IMR-90 (cell line): ENCODE data around the gene GOLGA1. TPM values are rescaled to one million over a fixed set of nuclear protein-coding genes. Genes with fewer than 3 reads are reported as not detected.
"Not testable (repeated sequence)": the region's sequence is repeated elsewhere in the genome, so short reads cannot be mapped to it uniquely, and the experiment has no call there.

ENCODE experiments used
- ATAC-seq: fragments of 200-7000 bp; cut with Tn5 transposase; 2 replicates; pipeline ENCODE4 v1.9.1; 2020; ENCODE audit warnings: low read depth, mild to moderate bottlenecking, moderate library complexity
- BruUV-seq: library from RNA; stranded (reverse); fragments of 400-500 nt; replicated peaks from 2 replicates; lab custom pipeline; 2021; lab: Mats Ljungman, UMichigan
- CTCF ChIA-PET: fragments of 300-600 bp; formaldehyde crosslinking; extraction: SDS; loops from one replicate; lab custom pipeline; 2021; ENCODE audit warnings: antibody characterized with exemption; lab: Yijun Ruan, JAX
- POLR2A ChIA-PET: fragments of 300-600 bp; sonication (Branson Sonifier 250); formaldehyde crosslinking; loops from one replicate; lab custom pipeline; 2022; ENCODE audit warnings: antibody characterized with exemption; ENCODE audit not compliant: unreplicated experiment; lab: Charles Lee
- DNase-seq: peaks from one replicate; pipeline ENCODE4 v3.0.0; 2013
- H2AFZ ChIP-seq: replicated peaks from 2 replicates; pipeline ENCODE3; 2013; ENCODE audit warnings: low read length, mild to moderate bottlenecking; ENCODE audit not compliant: poor library complexity
- H2AK5ac ChIP-seq: 2 replicates; pipeline ENCODE4 v1.6.1; 2013; ENCODE audit warnings: low read depth, low read length, inconsistent platforms
- H2AK9ac ChIP-seq: replicated peaks from 2 replicates; pipeline ENCODE3; 2013; ENCODE audit warnings: mild to moderate bottlenecking, low read depth, low read length, moderate library complexity; ENCODE audit not compliant: poor library complexity
- H2BK120ac ChIP-seq: 2 replicates; pipeline ENCODE4 v1.6.1; 2013; ENCODE audit warnings: low read depth, low read length, inconsistent platforms
- H2BK15ac ChIP-seq: 3 replicates; pipeline ENCODE4 v1.6.1; 2013; ENCODE audit warnings: low read depth, low read length, inconsistent platforms
- H2BK20ac ChIP-seq: 2 replicates; pipeline ENCODE4 v1.6.1; 2013; ENCODE audit warnings: low read depth, mild to moderate bottlenecking, inconsistent platforms, low read length, moderate library complexity
- H2BK5ac ChIP-seq: 2 replicates; pipeline ENCODE4 v1.6.1; 2013; ENCODE audit warnings: mild to moderate bottlenecking, low read depth, low read length, inconsistent platforms; ENCODE audit not compliant: poor library complexity, severe bottlenecking
- H3K14ac ChIP-seq: replicated peaks from 2 replicates; pipeline ENCODE4 v1.6.1; 2013; ENCODE audit warnings: low read depth, low read length, inconsistent platforms
- H3K18ac ChIP-seq: 2 replicates; pipeline ENCODE4 v1.6.1; 2013; ENCODE audit warnings: low read depth, low read length, control low read depth
- H3K23ac ChIP-seq: 2 replicates; pipeline ENCODE4 v1.6.1; 2013; ENCODE audit warnings: low read depth, low read length, inconsistent platforms
- H3K27ac ChIP-seq: 2 replicates; pipeline ENCODE4 v1.5.1; 2013; ENCODE audit warnings: mild to moderate bottlenecking, control low read depth, low read length; ENCODE audit not compliant: insufficient read depth
- H3K27me3 ChIP-seq: 2 replicates; pipeline ENCODE4 v1.6.1; 2013; ENCODE audit warnings: low read length; ENCODE audit not compliant: control insufficient read depth, insufficient read depth
- H3K36me3 ChIP-seq: 2 replicates; pipeline ENCODE4 v1.6.1; 2013; ENCODE audit warnings: low read length, mixed read lengths; ENCODE audit not compliant: control insufficient read depth, insufficient read depth
- H3K4ac ChIP-seq: 2 replicates; pipeline ENCODE4 v1.6.1; 2013; ENCODE audit warnings: low read depth, low read length, inconsistent platforms
- H3K4me1 ChIP-seq: 2 replicates; pipeline ENCODE4 v1.6.1; 2013; ENCODE audit warnings: low read length, mixed read lengths; ENCODE audit not compliant: control insufficient read depth, insufficient read depth
- H3K4me2 ChIP-seq: 2 replicates; pipeline ENCODE4 v1.6.1; 2013; ENCODE audit warnings: low read depth, mild to moderate bottlenecking, control low read depth, low read length, moderate library complexity
- H3K4me3 ChIP-seq: 2 replicates; pipeline ENCODE4 v1.5.1; 2013; ENCODE audit warnings: low read depth, mild to moderate bottlenecking, control low read depth, low read length, moderate library complexity; ENCODE audit not compliant: insufficient read depth
- H3K56ac ChIP-seq: 2 replicates; pipeline ENCODE4 v1.6.1; 2013; ENCODE audit warnings: low read length, inconsistent platforms; ENCODE audit not compliant: insufficient read depth; ENCODE audit errors: extremely low read depth
- H3K79me1 ChIP-seq, 2 experiments: 2 replicates each; pipeline ENCODE4 v1.6.1; 2013; ENCODE audit warnings: low read length in 2 of 2, inconsistent platforms in 1 of 2, low read depth in 1 of 2
- H3K9ac ChIP-seq: 2 replicates; pipeline ENCODE4 v1.6.1; 2013; ENCODE audit warnings: low read depth, low read length, control low read depth
- H3K9me1 ChIP-seq: 2 replicates; pipeline ENCODE4 v1.6.1; 2013; ENCODE audit warnings: low read length, inconsistent platforms; ENCODE audit not compliant: insufficient read depth
- H3K9me3 ChIP-seq: 2 replicates; pipeline ENCODE4 v1.6.1; 2013; ENCODE audit warnings: low read length; ENCODE audit not compliant: control insufficient read depth, insufficient read depth
- H4K20me1 ChIP-seq: 2 replicates; pipeline ENCODE4 v1.6.1; 2013; ENCODE audit warnings: low read length, inconsistent platforms; ENCODE audit not compliant: insufficient read depth
- H4K5ac ChIP-seq: 2 replicates; pipeline ENCODE4 v1.6.1; 2013; ENCODE audit warnings: mild to moderate bottlenecking, low read depth, low read length, control low read depth
- H4K8ac ChIP-seq, 2 experiments: 2 replicates each; pipeline ENCODE4 v1.6.1; 2013; ENCODE audit warnings: low read depth in 2 of 2, low read length in 2 of 2, control low read depth in 1 of 2, inconsistent platforms in 1 of 2
- H4K91ac ChIP-seq: 2 replicates; pipeline ENCODE4 v1.6.1; 2013; ENCODE audit warnings: low read depth, low read length, inconsistent platforms; ENCODE audit not compliant: insufficient read depth
- MXI1 ChIP-seq: IDR thresholded peaks from 2 replicates; pipeline ENCODE4 v1.6.1; 2012; ENCODE audit warnings: low read depth, mild to moderate bottlenecking, low read length, moderate library complexity, borderline replicate concordance
- WGBS, 2 experiments: methylation state at CpG; one replicate each; pipeline versions ENCODE4 v1.1.5 to v1.1.7; 2013; ENCODE audit warnings: missing lambda C conversion rate in 2 of 2; ENCODE audit not compliant: insufficient read length in 1 of 2; ENCODE audit errors: extremely low coverage in 2 of 2; 5-methylcytosine and 5-hydroxymethylcytosine counted together
- dilution Hi-C: fragments of 300-500 bp; cut with HindIII; formaldehyde crosslinking; loops from one replicate; pipeline ENCODE4 v1.14.3; 2018; ENCODE audit warnings: low sequenced_read_pairs; ENCODE audit not compliant: unreplicated experiment
- in situ Hi-C: fragments of 300-500 bp; cut with MboI; formaldehyde crosslinking; loops from 3 replicates; pipeline ENCODE4 v1.14.3; 2019; ENCODE audit warnings: low sequenced_read_pairs, inconsistent platforms, mixed read lengths
- intact Hi-C: fragments of 100-400 bp; cut with micrococcal nuclease; formaldehyde crosslinking; loops from 2 replicates; pipeline ENCODE4 v1.10.0; 2022
- polyA plus RNA-seq, 3 experiments: library from polyadenylated mRNA; depleted of rRNA; stranded (reverse); fragments of >200 nt; gene quantifications; 2 replicates each; pipeline ENCODE4 v1.2.3, GENCODE V29; 2012; ENCODE audit warnings: low replicate concordance in 1 of 3
- total RNA-seq: library from RNA; depleted of rRNA; stranded (reverse); fragments of >200 nt; gene quantifications from 2 replicates; pipeline ENCODE4 v1.2.3, GENCODE V29; 2012

Gene GOLGA1
- total and polyA plus RNA-seq, 2 of the 4 experiments (the other 2 are of a cell fraction), result 10.6 to 12.7 TPM

DNA sequence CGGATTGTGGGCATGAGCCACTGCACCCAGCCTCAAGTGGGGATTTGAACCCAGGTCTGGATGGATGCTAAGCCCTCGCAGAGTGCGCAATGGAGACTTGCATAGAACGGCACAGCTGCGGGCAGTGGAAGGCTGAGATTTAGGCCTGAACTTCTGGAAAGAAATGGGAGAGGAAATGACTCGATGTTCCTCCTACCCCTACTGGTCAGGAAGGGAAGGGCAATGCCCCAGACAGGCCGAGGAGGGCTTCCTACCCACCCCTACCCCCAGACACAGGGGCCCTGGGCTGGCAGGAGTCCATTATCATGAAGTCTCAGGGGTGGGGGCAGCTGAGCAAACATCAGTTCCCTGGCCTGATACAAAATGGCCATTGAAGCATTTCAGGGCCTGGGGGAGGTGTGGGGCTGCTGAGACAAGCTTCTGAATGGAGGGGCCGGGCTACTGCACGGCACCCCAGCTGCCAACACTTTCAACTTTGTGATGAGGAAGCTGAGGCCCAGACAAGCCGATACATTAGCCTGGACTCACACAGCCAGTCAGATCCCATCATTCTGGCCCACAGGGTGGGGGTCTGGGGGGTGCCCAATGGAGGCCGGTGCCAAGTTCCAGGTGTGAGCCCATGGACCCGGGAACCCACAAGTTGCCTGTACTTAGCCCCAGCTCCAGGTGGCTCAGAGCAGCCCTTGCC, 101.1 kb downstream of the GOLGA1 start (continued):
- no peak for TF ChIP-seq MXI1

DNA sequence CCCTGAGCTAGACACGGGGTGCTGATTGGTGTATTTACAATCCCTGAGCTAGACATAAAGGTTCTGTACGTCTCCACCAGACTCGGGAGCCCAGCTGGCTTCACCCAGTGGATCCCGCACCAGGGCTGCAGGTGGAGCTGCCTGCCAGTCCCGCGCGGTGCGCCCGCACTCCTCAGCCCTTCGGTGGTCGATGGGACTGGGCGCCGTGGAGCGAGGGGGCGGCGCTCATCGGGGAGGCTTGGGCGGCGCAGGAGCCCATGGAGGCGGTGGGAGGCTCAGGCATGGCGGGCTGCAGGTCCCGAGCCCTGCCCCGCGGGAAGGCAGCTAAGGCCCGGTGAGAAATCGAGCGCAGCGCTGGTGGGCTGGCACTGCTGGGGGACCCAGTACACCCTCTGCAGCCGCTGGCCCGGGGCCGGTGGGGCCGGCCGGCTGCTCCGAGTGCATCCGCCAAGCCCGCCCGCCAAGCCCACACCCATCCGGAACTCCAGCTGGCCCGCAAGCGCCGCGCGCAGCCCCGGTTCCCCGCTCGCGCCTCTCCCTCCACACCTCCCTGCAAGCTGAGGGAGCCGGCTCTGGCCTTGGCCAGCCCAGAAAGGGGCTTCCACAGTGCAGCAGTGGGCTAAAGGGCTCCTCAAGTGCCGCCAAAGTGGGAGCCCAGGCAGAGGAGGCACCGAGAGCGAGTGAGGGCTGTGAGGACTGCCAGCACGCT, 102.2 kb downstream of the GOLGA1 start:
- in situ Hi-C loops, H3K14ac ChIP-seq, H3K4me2 ChIP-seq, POLR2A ChIA-PET, H3K18ac ChIP-seq, H2AK9ac ChIP-seq, H3K36me3 ChIP-seq, BruUV-seq, H4K91ac ChIP-seq, H2AFZ ChIP-seq, H4K20me1 ChIP-seq, H3K9me3 ChIP-seq, H4K8ac ChIP-seq, H3K23ac ChIP-seq, H2BK20ac ChIP-seq, H3K4ac ChIP-seq, H3K27ac ChIP-seq, H3K79me1 ChIP-seq, DNase-seq, dilution Hi-C loops, H3K56ac ChIP-seq, ATAC-seq, H3K27me3 ChIP-seq, H2BK15ac ChIP-seq, H3K9me1 ChIP-seq, H4K5ac ChIP-seq, H3K4me3 ChIP-seq, H3K9ac ChIP-seq, H2BK5ac ChIP-seq, H2AK5ac ChIP-seq, H2BK120ac ChIP-seq: not testable (repeated sequence)
- peaks cover 14% of the 10 kb centered on the region for H3K4me1 ChIP-seq
- 98% methylated on average over 5 of the region's 52 CpGs; no CpG with 5 or more reads in 1 of the 2 experiments for WGBS, 2 experiments
- CTCF ChIA-PET, result interaction anchor here (1.3 to 1.6 kb wide), 2 partner anchors 9 to 73 kb away, joined by 4 to 5 read pairs; no protein-coding TSS in a partner anchor
- intact Hi-C loops, result loop anchor here (1.0 kb wide), 1 partner anchor 64 kb away; no protein-coding TSS in a partner anchor

DNA sequence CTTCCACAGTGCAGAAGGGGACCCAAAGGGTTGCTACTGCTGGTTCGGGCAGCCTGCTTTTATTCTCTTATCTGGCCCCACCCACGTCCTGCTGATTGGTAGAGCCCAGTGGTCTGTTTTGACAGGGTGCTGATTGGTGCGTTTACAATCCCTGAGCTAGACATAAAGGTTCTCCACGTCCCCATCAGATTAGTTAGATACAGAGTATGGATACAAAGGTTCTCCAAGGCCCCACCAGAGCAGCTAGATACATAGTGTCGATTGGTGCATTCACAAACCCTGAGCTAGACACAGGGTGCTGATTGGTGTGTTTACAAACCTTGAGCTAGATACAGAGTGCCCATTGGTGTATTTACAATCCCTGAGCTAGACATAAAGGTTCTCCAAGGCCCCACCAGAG, 102.8 kb downstream of the GOLGA1 start:
- H4K8ac ChIP-seq, H3K79me1 ChIP-seq, BruUV-seq, H3K9me1 ChIP-seq, H2BK5ac ChIP-seq, DNase-seq, intact Hi-C loops, H3K27ac ChIP-seq, H3K4ac ChIP-seq, H3K36me3 ChIP-seq, H2AK9ac ChIP-seq, H3K18ac ChIP-seq, H4K91ac ChIP-seq, H2BK15ac ChIP-seq, H3K27me3 ChIP-seq, ATAC-seq, dilution Hi-C loops, H2AK5ac ChIP-seq, H3K23ac ChIP-seq, H2AFZ ChIP-seq, H3K56ac ChIP-seq, H3K14ac ChIP-seq, H2BK120ac ChIP-seq, H4K20me1 ChIP-seq, H2BK20ac ChIP-seq, H3K4me3 ChIP-seq, H3K9ac ChIP-seq, in situ Hi-C loops, CTCF ChIA-PET, H3K9me3 ChIP-seq, POLR2A ChIA-PET, H3K4me2 ChIP-seq, H4K5ac ChIP-seq: not testable (repeated sequence)
- no CpG with 5 or more reads among the region's 5 CpGs for WGBS, 2 experiments
- H3K4me1 ChIP-seq, result peaks cover 14% of the 10 kb centered on the region
